ENCODE results near the gene RERG. TPM values are rescaled to one million over a fixed set of nuclear protein-coding genes. Genes with fewer than 3 reads are reported as not detected.
A peak's percentile ranks its signal among the peaks of the same experiment; 100 is the strongest.
"Not testable (repeated sequence)": the region's sequence is repeated elsewhere in the genome, so short reads cannot be mapped to it uniquely, and the experiment has no call there.

The RERG gene
- total RNA-seq, 1 donor from 2014 or later = 1.2 TPM

- Histone ChIP-seq H3K4me3 (ENCODE audit: low read depth, low read length) (no peak overlapping the region), H3K36me3 (ENCODE audit: control insufficient read depth, insufficient read depth, low read length) (no peaks in the 10 kb centered on the region), H3K27me3 (ENCODE audit: control insufficient read depth, insufficient read depth, low read length) (no peaks in the 10 kb centered on the region)
- no peak for DNase-seq (ENCODE audit: low read depth)
- TF ChIP-seq, protein P1, sequence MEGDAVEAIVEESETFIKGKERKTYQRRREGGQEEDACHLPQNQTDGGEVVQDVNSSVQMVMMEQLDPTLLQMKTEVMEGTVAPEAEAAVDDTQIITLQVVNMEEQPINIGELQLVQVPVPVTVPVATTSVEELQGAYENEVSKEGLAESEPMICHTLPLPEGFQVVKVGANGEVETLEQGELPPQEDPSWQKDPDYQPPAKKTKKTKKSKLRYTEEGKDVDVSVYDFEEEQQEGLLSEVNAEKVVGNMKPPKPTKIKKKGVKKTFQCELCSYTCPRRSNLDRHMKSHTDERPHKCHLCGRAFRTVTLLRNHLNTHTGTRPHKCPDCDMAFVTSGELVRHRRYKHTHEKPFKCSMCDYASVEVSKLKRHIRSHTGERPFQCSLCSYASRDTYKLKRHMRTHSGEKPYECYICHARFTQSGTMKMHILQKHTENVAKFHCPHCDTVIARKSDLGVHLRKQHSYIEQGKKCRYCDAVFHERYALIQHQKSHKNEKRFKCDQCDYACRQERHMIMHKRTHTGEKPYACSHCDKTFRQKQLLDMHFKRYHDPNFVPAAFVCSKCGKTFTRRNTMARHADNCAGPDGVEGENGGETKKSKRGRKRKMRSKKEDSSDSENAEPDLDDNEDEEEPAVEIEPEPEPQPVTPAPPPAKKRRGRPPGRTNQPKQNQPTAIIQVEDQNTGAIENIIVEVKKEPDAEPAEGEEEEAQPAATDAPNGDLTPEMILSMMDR (IDR thresholded peaks at IDR 0.05; ENCODE audit: insufficient read depth, low read length, poor library complexity, severe bottlenecking) = peak; percentile 60
Measured at GRCh38 chr12:15227004-15227679, 5.9 kb upstream of the RERG start.

- H3K4me3 ChIP-seq (ENCODE audit: low read depth, low read length); DNase-seq (ENCODE audit: low read depth); H3K36me3 ChIP-seq (ENCODE audit: control insufficient read depth, insufficient read depth, low read length); H3K27me3 ChIP-seq (ENCODE audit: control insufficient read depth, insufficient read depth, low read length): not testable (repeated sequence)
Measured at GRCh38 chr12:15225863-15226218, 4.6 kb upstream of the RERG start.

DNA sequence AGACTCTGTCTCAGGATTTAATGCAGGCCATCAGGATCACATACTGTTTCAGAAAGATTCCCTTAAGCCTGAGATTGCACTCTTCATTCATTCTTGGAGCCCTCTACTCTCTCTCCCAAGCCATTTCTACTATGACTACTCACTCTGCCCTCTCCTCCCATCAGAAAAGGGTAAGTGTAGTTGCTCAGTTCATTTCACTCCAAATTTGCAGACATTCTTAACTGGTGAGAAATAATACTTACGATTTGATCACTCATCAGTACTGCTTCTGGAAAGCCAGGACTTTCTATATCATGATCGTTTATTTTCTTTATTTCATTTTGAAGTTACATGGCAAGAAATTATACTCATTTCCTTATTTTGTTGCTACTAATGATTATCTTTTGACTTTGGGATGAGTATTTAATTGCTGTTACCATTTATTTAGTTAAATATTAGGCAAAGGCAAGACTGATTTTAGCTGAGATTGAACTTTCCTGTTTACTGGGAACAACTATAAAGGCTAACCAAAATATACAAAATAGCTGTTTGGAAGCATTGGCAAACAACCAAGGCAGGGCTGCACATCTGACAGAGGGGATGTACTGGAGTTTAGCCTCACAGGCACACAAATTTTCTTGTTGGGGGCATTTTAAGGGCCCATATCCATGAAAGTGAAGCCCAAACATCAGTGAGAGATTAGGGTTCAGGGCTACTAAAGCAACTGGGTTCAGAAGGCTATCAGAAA, 4.1 kb upstream of the RERG start:
- TF ChIP-seq, protein P1 (IDR thresholded peaks at IDR 0.05; ENCODE audit: insufficient read depth, low read length, poor library complexity, severe bottlenecking) = no peak
- Histone ChIP-seq H3K36me3 (ENCODE audit: control insufficient read depth, insufficient read depth, low read length) (no peaks in the 10 kb centered on the region), H3K27me3 (ENCODE audit: control insufficient read depth, insufficient read depth, low read length) (peaks cover 3% of the 10 kb centered on the region), H3K4me3 (ENCODE audit: low read depth, low read length) (no peak overlapping the region)
- no peak for DNase-seq (ENCODE audit: low read depth)

- peaks cover 3% of the 10 kb centered on the region for H3K27me3 ChIP-seq (ENCODE audit: control insufficient read depth, insufficient read depth, low read length)
- no peaks in the 10 kb centered on the region for H3K36me3 ChIP-seq (ENCODE audit: control insufficient read depth, insufficient read depth, low read length)
- DNase-seq (ENCODE audit: low read depth) = no peak
- no peak overlapping the region for H3K4me3 ChIP-seq (ENCODE audit: low read depth, low read length)
- TF ChIP-seq, protein P1 (IDR thresholded peaks at IDR 0.05; ENCODE audit: insufficient read depth, low read length, poor library complexity, severe bottlenecking) = no peak
Measured at GRCh38 chr12:15222219-15222618, 1.0 kb upstream of the RERG start.

- TF ChIP-seq, protein P1 (IDR thresholded peaks at IDR 0.05; ENCODE audit: insufficient read depth, low read length, poor library complexity, severe bottlenecking) = no peak
- Histone ChIP-seq H3K27me3 (ENCODE audit: control insufficient read depth, insufficient read depth, low read length) (peaks cover 3% of the 10 kb centered on the region), H3K4me3 (ENCODE audit: low read depth, low read length) (no peak overlapping the region), H3K36me3 (ENCODE audit: control insufficient read depth, insufficient read depth, low read length) (no peaks in the 10 kb centered on the region)
- DNase-seq (ENCODE audit: low read depth) = no peak
Measured at GRCh38 chr12:15220451-15220850, 766 bp downstream of the RERG start.

DNA sequence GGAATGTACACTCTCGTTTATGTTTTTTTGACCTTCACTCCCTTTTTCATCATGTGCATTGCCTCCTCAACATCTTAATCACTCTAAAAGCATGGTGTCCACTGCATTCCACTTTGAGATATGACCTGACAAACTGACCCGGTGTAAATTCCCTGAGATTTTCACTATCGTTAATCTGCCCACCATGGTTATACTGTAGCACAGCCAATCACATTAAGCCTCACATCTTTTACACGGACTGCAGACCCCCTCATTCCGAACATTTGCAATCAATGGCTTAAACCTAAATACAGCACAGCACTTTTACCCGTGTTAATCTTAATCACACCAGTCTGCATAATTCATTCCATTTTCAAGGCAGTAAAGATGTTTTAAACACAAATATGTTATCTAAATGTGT, 2.4 kb downstream of the RERG start:
- no peak overlapping the region for H3K4me3 ChIP-seq (ENCODE audit: low read depth, low read length)
- no peak for DNase-seq (ENCODE audit: low read depth)
- TF ChIP-seq, protein P1 (IDR thresholded peaks at IDR 0.05; ENCODE audit: insufficient read depth, low read length, poor library complexity, severe bottlenecking) = no peak
- peaks cover 3% of the 10 kb centered on the region for H3K27me3 ChIP-seq (ENCODE audit: control insufficient read depth, insufficient read depth, low read length)
- no peaks in the 10 kb centered on the region for H3K36me3 ChIP-seq (ENCODE audit: control insufficient read depth, insufficient read depth, low read length)

Measured in kidney epithelial cell (primary cell).